Liver (tissue), 9 donors: ENCODE results near the gene VEPH1. TPM values are rescaled to one million over a fixed set of nuclear protein-coding genes. Genes with fewer than 3 reads are reported as not detected.

Experiments used
- DNase-seq: peaks from one replicate; pipeline ENCODE4 v3.0.0-alpha.2; 2017; ENCODE audit warnings: low spot score
- H3K27ac ChIP-seq, 2 donors: one replicate each; pipeline ENCODE4 v1.7.0; 2013; ENCODE audit warnings: inconsistent platforms in 2 of 2, low read length in 2 of 2, control low read depth in 1 of 2, low read depth in 1 of 2, mild to moderate bottlenecking in 1 of 2
- H3K27me3 ChIP-seq, 4 donors: one replicate each; pipeline versions ENCODE4 v1.6.1 to v1.7.0; 2013; ENCODE audit warnings: low read length in 3 of 4, inconsistent platforms in 1 of 4, mild to moderate bottlenecking in 1 of 4, moderate library complexity in 1 of 4; ENCODE audit not compliant: control insufficient read depth in 4 of 4, insufficient read depth in 4 of 4
- H3K36me3 ChIP-seq, 4 donors: one replicate each; pipeline versions ENCODE4 v1.6.1 to v1.7.0; 2013; ENCODE audit warnings: low read length in 3 of 4, mild to moderate bottlenecking in 3 of 4, low read depth in 1 of 4, moderate library complexity in 1 of 4; ENCODE audit not compliant: control insufficient read depth in 4 of 4, insufficient read depth in 3 of 4
- H3K4me1 ChIP-seq, 4 donors: one replicate each; pipeline versions ENCODE4 v1.6.1 to v1.7.0; 2013; ENCODE audit warnings: low read length in 3 of 4, mild to moderate bottlenecking in 3 of 4, moderate library complexity in 1 of 4; ENCODE audit not compliant: control insufficient read depth in 4 of 4, insufficient read depth in 4 of 4
- H3K4me3 ChIP-seq, 3 donors: one replicate each; pipeline versions ENCODE4 v1.6.1 to v1.7.0; 2013; ENCODE audit warnings: low read length in 3 of 3, control low read depth in 1 of 3, low read depth in 1 of 3, mild to moderate bottlenecking in 1 of 3
- H3K9ac ChIP-seq, 2 donors: one replicate each; pipeline ENCODE4 v1.7.0; 2013; ENCODE audit warnings: low read length in 2 of 2, mild to moderate bottlenecking in 2 of 2, moderate library complexity in 2 of 2, control low read depth in 1 of 2, low read depth in 1 of 2
- H3K9me3 ChIP-seq, 4 donors: one replicate each; pipeline versions ENCODE4 v1.6.1 to v1.7.0; 2013; ENCODE audit warnings: low read length in 3 of 4; ENCODE audit not compliant: control insufficient read depth in 4 of 4
- EGR1 ChIP-seq, 2 donors: IDR thresholded peaks; 2 replicates each; pipeline ENCODE4 v1.6.1; 2016 to 2018; ENCODE audit warnings: antibody characterized with exemption in 2 of 2, low read depth in 2 of 2
- FOXA1 ChIP-seq: IDR thresholded peaks from 2 replicates; pipeline ENCODE4 v1.6.1; 2016; ENCODE audit warnings: antibody characterized with exemption
- FOXA2 ChIP-seq: IDR thresholded peaks from 2 replicates; pipeline ENCODE4 v1.6.1; 2016; ENCODE audit warnings: antibody characterized with exemption
- GABPA ChIP-seq, 2 donors: IDR thresholded peaks in 1 of 2; conservative IDR thresholded peaks in 1 of 2; 2 replicates each; pipeline ENCODE4 v1.6.1; 2016; ENCODE audit warnings: antibody characterized with exemption in 2 of 2, mild to moderate bottlenecking in 1 of 2, moderate library complexity in 1 of 2
- HNF4A ChIP-seq, 2 donors: conservative IDR thresholded peaks; 2 replicates each; pipeline ENCODE4 v1.6.1; 2016; ENCODE audit warnings: antibody characterized with exemption in 2 of 2, mild to moderate bottlenecking in 2 of 2
- HNF4G ChIP-seq: IDR thresholded peaks from 2 replicates; pipeline ENCODE4 v1.6.1; 2016; ENCODE audit warnings: antibody characterized with exemption
- JUND ChIP-seq, 2 donors: IDR thresholded peaks; 2 replicates each; pipeline ENCODE4 v1.6.1; 2016; ENCODE audit warnings: antibody characterized with exemption in 2 of 2
- MAX ChIP-seq: IDR thresholded peaks from 2 replicates; pipeline ENCODE4 v1.6.1; 2016; ENCODE audit warnings: antibody characterized with exemption
- NR2F2 ChIP-seq: IDR thresholded peaks from 2 replicates; pipeline ENCODE4 v1.6.1; 2016; ENCODE audit warnings: antibody characterized with exemption
- RAD21 ChIP-seq, 2 donors: IDR thresholded peaks; 2 replicates each; pipeline ENCODE4 v1.6.1; 2016; ENCODE audit warnings: antibody characterized with exemption in 2 of 2, mild to moderate bottlenecking in 2 of 2
- RXRA ChIP-seq, 2 donors: IDR thresholded peaks; 2 replicates each; pipeline ENCODE4 v1.6.1; 2017 to 2018; ENCODE audit warnings: antibody characterized with exemption in 2 of 2, mild to moderate bottlenecking in 1 of 2
- SP1 ChIP-seq: IDR thresholded peaks from 2 replicates; pipeline ENCODE4 v1.6.1; 2018; ENCODE audit warnings: antibody characterized with exemption, mild to moderate bottlenecking
- TAF1 ChIP-seq: conservative IDR thresholded peaks from 2 replicates; pipeline ENCODE4 v1.6.1; 2016; ENCODE audit warnings: antibody characterized with exemption, mild to moderate bottlenecking
- YY1 ChIP-seq: IDR thresholded peaks from 2 replicates; pipeline ENCODE4 v1.6.1; 2016; ENCODE audit warnings: antibody characterized with exemption, mild to moderate bottlenecking
- ZBTB33 ChIP-seq: IDR thresholded peaks from 2 replicates; pipeline ENCODE4 v1.6.1; 2016; ENCODE audit warnings: antibody characterized with exemption
- WGBS: extraction: QIAGEN DNeasy Blood & Tissue Kit; methylation state at CpG from one replicate; pipeline ENCODE4 v1.1.7; 2013; 5-methylcytosine and 5-hydroxymethylcytosine counted together
- polyA plus RNA-seq, 2 donors: library from polyadenylated mRNA; stranded (reverse) in 1 of 2; unstranded in 1 of 2; fragments of 200-250 nt in 1 of 2; fragments of >200 nt in 1 of 2; fragmentation: Nextera tagmentation in 1 of 2; extraction: Ambion mirVana in 1 of 2; gene quantifications; one replicate each; pipeline versions ENCODE4 v1.2.1 to v1.2.3, GENCODE V29; 2013 to 2015
- total RNA-seq, 2 donors: library from RNA; depleted of rRNA; stranded (reverse); fragments of >200 nt; gene quantifications; one replicate each; pipeline ENCODE4 v1.2.3, GENCODE V29; 2014
- TF ChIP-seq, protein P1 (sequence below): IDR thresholded peaks from 2 replicates; pipeline ENCODE4 v1.6.1; 2016; ENCODE audit warnings: antibody characterized with exemption, mild to moderate bottlenecking
- TF ChIP-seq, protein P2 (sequence below): IDR thresholded peaks from 2 replicates; pipeline ENCODE4 v1.6.1; 2016; ENCODE audit warnings: antibody characterized with exemption
- donor health status: healthy.
- donor health status: healthy.
- donor health status: healthy.
- donor health status: healthy.
- donor health status: healthy.

Gene VEPH1
- total RNA-seq (1 to 10 TPM in 1 of 2 donors, under 1 TPM in 1; 0.65 to 1.7 TPM), polyA plus RNA-seq (1 to 10 TPM in 1 of 2 donors, under 1 TPM in 1; 0.60 to 3.3 TPM)

DNA sequence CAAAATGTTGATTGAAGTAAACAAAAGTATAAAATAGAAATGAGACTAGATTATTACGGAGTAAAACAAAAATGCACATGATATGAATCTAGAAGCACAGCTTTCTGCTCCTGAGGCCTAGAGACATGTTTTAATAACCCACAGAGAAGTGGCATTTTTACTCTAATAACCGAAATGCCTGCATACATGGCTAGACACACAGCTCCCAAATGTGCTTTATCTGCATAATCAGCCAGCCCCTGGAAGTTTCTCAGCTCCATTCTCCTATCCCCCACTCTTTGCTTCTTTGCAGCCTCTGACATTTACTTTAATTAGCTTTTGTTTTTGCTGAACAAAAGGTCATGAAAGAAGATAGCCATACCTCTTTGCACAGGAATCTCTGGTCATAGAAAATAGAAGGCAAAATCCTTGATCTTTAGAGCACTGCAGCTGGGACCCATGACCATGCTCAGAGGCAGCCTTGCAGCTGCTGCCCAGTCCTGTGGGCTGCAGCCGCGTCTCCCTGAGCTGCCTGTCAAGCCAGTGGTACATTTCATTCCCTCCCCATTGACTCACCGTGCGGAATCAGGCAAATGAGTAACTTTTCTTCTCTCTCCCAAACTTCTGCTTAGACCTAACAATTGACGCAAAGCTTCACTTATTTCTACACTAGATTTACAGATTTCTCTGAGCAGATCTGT is at the start of gene VEPH1:
TSS of gene VEPH1 (minus strand) at position 501 of the 680 bp plus-strand sequence. CDS start 8,067 bp downstream, outside the sequence.
- Histone ChIP-seq H3K27ac (no peak within 1 kb of the TSS), H3K9ac (no peak within 1 kb of the TSS), H3K27me3 (peaks cover 0 to 14% (median 1%) of the 10 kb centered on the region in 4 donors), H3K4me1 (peaks cover 0 to 11% (median 10%) of the 10 kb centered on the region in 4 donors), H3K36me3 (no peaks in the 10 kb centered on the region), H3K4me3 (no peak within 1 kb of the TSS), H3K9me3 (no peaks in the 10 kb centered on the region)
- DNase-seq, result no peak
- TF ChIP-seq HNF4A (conservative IDR thresholded peaks at IDR 0.05) (no peak), SP1 (no peak), FOXA2 (no peak), RAD21 (IDR thresholded peaks at IDR 0.05) (no peak), JUND (IDR thresholded peaks at IDR 0.05) (no peak), RXRA (IDR thresholded peaks at IDR 0.05) (no peak), YY1 (no peak), MAX (no peak), EGR1 (IDR thresholded peaks at IDR 0.05; ENCODE audit: low read depth in 2 of 2) (no peak), FOXA1 (no peak), ZBTB33 (no peak), NR2F2 (no peak)
- TF ChIP-seq, protein P1, sequence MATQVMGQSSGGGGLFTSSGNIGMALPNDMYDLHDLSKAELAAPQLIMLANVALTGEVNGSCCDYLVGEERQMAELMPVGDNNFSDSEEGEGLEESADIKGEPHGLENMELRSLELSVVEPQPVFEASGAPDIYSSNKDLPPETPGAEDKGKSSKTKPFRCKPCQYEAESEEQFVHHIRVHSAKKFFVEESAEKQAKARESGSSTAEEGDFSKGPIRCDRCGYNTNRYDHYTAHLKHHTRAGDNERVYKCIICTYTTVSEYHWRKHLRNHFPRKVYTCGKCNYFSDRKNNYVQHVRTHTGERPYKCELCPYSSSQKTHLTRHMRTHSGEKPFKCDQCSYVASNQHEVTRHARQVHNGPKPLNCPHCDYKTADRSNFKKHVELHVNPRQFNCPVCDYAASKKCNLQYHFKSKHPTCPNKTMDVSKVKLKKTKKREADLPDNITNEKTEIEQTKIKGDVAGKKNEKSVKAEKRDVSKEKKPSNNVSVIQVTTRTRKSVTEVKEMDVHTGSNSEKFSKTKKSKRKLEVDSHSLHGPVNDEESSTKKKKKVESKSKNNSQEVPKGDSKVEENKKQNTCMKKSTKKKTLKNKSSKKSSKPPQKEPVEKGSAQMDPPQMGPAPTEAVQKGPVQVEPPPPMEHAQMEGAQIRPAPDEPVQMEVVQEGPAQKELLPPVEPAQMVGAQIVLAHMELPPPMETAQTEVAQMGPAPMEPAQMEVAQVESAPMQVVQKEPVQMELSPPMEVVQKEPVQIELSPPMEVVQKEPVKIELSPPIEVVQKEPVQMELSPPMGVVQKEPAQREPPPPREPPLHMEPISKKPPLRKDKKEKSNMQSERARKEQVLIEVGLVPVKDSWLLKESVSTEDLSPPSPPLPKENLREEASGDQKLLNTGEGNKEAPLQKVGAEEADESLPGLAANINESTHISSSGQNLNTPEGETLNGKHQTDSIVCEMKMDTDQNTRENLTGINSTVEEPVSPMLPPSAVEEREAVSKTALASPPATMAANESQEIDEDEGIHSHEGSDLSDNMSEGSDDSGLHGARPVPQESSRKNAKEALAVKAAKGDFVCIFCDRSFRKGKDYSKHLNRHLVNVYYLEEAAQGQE, result no peak
- 56% methylated on average over 7 of the region's 7 CpGs for WGBS

- Histone ChIP-seq H3K27me3 (peaks cover 0 to 4% (median 0%) of the 10 kb centered on the region in 4 donors), H3K9ac (no peak overlapping the region), H3K9me3 (peaks cover 0 to 10% (median under 1%) of the 10 kb centered on the region in 4 donors), H3K27ac (no peak overlapping the region), H3K4me1 (no peaks in the 10 kb centered on the region), H3K4me3 (no peak overlapping the region), H3K36me3 (no peaks in the 10 kb centered on the region)
- no peak for TF ChIP-seq NR2F2
- TF ChIP-seq, protein P1, result no peak
- TF ChIP-seq FOXA2, result no peak
- TF ChIP-seq RXRA (IDR thresholded peaks at IDR 0.05), result no peak
- no peak for TF ChIP-seq JUND (IDR thresholded peaks at IDR 0.05)
- TF ChIP-seq HNF4G, result no peak
- TF ChIP-seq FOXA1, result no peak
- TF ChIP-seq GABPA (IDR thresholded peaks at IDR 0.05 in 1 of 2, conservative IDR thresholded peaks at IDR 0.05 in 1 of 2), result no peak
- no peak for TF ChIP-seq HNF4A (conservative IDR thresholded peaks at IDR 0.05)
- TF ChIP-seq EGR1 (IDR thresholded peaks at IDR 0.05; ENCODE audit: low read depth in 2 of 2), result no peak
- no peak for TF ChIP-seq RAD21 (IDR thresholded peaks at IDR 0.05)
- TF ChIP-seq, protein P2, sequence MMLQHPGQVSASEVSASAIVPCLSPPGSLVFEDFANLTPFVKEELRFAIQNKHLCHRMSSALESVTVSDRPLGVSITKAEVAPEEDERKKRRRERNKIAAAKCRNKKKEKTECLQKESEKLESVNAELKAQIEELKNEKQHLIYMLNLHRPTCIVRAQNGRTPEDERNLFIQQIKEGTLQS, result no peak
- no peak for TF ChIP-seq TAF1
- TF ChIP-seq ZBTB33, result no peak
- TF ChIP-seq MAX, result no peak
- TF ChIP-seq SP1, result no peak
- DNase-seq, result no peak
- 67% methylated on average over 1 of the region's 1 CpG for WGBS
Observed at GRCh38 chr3:157551961-157552360, 48.7 kb upstream of the VEPH1 start.
